ENCODE results near the gene ASCC1. TPM values are rescaled to one million over a fixed set of nuclear protein-coding genes. Genes with fewer than 3 reads are reported as not detected.
A peak's percentile ranks its signal among the peaks of the same experiment; 100 is the strongest.

Gene ASCC1
- total RNA-seq, 3 donors from 2014 or later (not counting 1 experiment from before 2014, with no cell fraction given) = 26.0 to 35.2 (median 29.3) TPM

- H3K4me3 ChIP-seq (ENCODE audit: low read length) = no peak overlapping the region
- intact Hi-C loops (cut with micrococcal nuclease) = loop anchor here (2.0 kb wide), 1 partner anchor 251 kb away; no protein-coding TSS in a partner anchor
- ATAC-seq = peak; percentile 23 to 29 (median 29)
- Mint-ChIP-seq H3K4me1 (peaks cover 72 to 80% of the 10 kb centered on the region in 2 donors), H3K4me3 (peak overlapping the region; percentile 78), H3K27ac (peak overlapping the region; percentile 94 to 96), H3K36me3 (no peaks in the 10 kb centered on the region), H3K9me3 (no peaks in the 10 kb centered on the region), H3K27me3 (ENCODE audit: low read depth in 2 of 2) (peaks cover 0 to 3% of the 10 kb centered on the region in 2 donors)
- no peaks in the 10 kb centered on the region for H3K27me3 ChIP-seq (ENCODE audit: control insufficient read depth, insufficient read depth, low read length)
- peaks cover 3% of the 10 kb centered on the region for H3K36me3 ChIP-seq (ENCODE audit: control insufficient read depth, insufficient read depth, low read length)
- peak; percentile 37 to 84 for DNase-seq
- peak overlapping the region; percentile 57 for H3K27ac ChIP-seq (ENCODE audit: low read length)
- peaks cover 88% of the 10 kb centered on the region for H3K4me1 ChIP-seq (ENCODE audit: control insufficient read depth, insufficient read depth, low read length)
- TF ChIP-seq CTCF (IDR thresholded peaks at IDR 0.05) = no peak
- WGBS (ENCODE audit: insufficient coverage) = 42% methylated on average over 11 of the region's 16 CpGs
- H3K9me3 ChIP-seq (ENCODE audit: control insufficient read depth, insufficient read depth, low read length) = no peaks in the 10 kb centered on the region
These were observed 132.2 kb downstream of the ASCC1 start for GRCh38 chr10:72083790-72084459.

GRCh38 chr10:72082856-72083789 is 133.0 kb downstream of the ASCC1 start:
- peak in 1 of 2 donors; percentile 27 for DNase-seq
- Histone ChIP-seq H3K36me3 (ENCODE audit: control insufficient read depth, insufficient read depth, low read length) (peaks cover 3% of the 10 kb centered on the region), H3K4me3 (ENCODE audit: low read length) (no peak overlapping the region), H3K9me3 (ENCODE audit: control insufficient read depth, insufficient read depth, low read length) (no peaks in the 10 kb centered on the region), H3K27me3 (ENCODE audit: control insufficient read depth, insufficient read depth, low read length) (no peaks in the 10 kb centered on the region), H3K4me1 (ENCODE audit: control insufficient read depth, insufficient read depth, low read length) (peaks cover 89% of the 10 kb centered on the region), H3K27ac (ENCODE audit: low read length) (peak overlapping the region; percentile 49)
- Mint-ChIP-seq H3K36me3 (no peaks in the 10 kb centered on the region), H3K27me3 (ENCODE audit: low read depth in 2 of 2) (no peaks in the 10 kb centered on the region), H3K4me1 (peaks cover 69 to 79% of the 10 kb centered on the region in 2 donors), H3K27ac (peak overlapping the region; percentile 94 to 96), H3K9me3 (no peaks in the 10 kb centered on the region), H3K4me3 (peak overlapping the region; percentile 78)
- 68% methylated on average over 5 of the region's 6 CpGs for WGBS (ENCODE audit: insufficient coverage)
- ATAC-seq = no peak
- intact Hi-C loops (cut with micrococcal nuclease) = no loop called here
- TF ChIP-seq CTCF (IDR thresholded peaks at IDR 0.05) = no peak

GRCh38 chr10:72081772-72082590 is 134.1 kb downstream of the ASCC1 start:
- Histone ChIP-seq H3K27me3 (ENCODE audit: control insufficient read depth, insufficient read depth, low read length) (no peaks in the 10 kb centered on the region), H3K36me3 (ENCODE audit: control insufficient read depth, insufficient read depth, low read length) (peaks cover 3% of the 10 kb centered on the region), H3K9me3 (ENCODE audit: control insufficient read depth, insufficient read depth, low read length) (no peaks in the 10 kb centered on the region), H3K27ac (ENCODE audit: low read length) (no peak overlapping the region), H3K4me3 (ENCODE audit: low read length) (no peak overlapping the region), H3K4me1 (ENCODE audit: control insufficient read depth, insufficient read depth, low read length) (peaks cover 94% of the 10 kb centered on the region)
- 93% methylated on average over 11 of the region's 14 CpGs for WGBS (ENCODE audit: insufficient coverage)
- H3K27ac Mint-ChIP-seq = peak overlapping the region; percentile 74 to 96
- H3K9me3 Mint-ChIP-seq = no peaks in the 10 kb centered on the region
- no peak for TF ChIP-seq CTCF (IDR thresholded peaks at IDR 0.05)
- no peaks in the 10 kb centered on the region for H3K27me3 Mint-ChIP-seq (ENCODE audit: low read depth in 2 of 2)
- DNase-seq (no peak), ATAC-seq (no peak)
- peaks cover 74 to 84% of the 10 kb centered on the region in 2 donors for H3K4me1 Mint-ChIP-seq
- H3K4me3 Mint-ChIP-seq = peak overlapping the region; percentile 53
- intact Hi-C loops (cut with micrococcal nuclease) = no loop called here
- no peaks in the 10 kb centered on the region for H3K36me3 Mint-ChIP-seq

All from natural killer cell (primary cell).